Mesenchymal stem cell (in vitro differentiated cells and primary cell): Measurements from ENCODE around the gene ECT2L.
A peak's percentile ranks its signal among the peaks of the same experiment; 100 is the strongest.

Experiments used
- DNase-seq: peaks from one replicate; pipeline ENCODE4 v3.0.0-alpha.2; 2013
- H2AFZ ChIP-seq: one replicate; pipeline ENCODE4 v1.6.1; 2013; ENCODE audit warnings: low read depth, mild to moderate bottlenecking, control low read depth, inconsistent platforms, low read length, moderate library complexity
- H2AK5ac ChIP-seq: 2 replicates; pipeline ENCODE4 v1.6.1; 2013; ENCODE audit warnings: low read length, moderate library complexity, mild to moderate bottlenecking, inconsistent platforms; ENCODE audit not compliant: severe bottlenecking
- H2BK120ac ChIP-seq: one replicate; pipeline ENCODE4 v1.6.1; 2013; ENCODE audit warnings: low read depth, mild to moderate bottlenecking, inconsistent platforms, low read length, moderate library complexity
- H2BK12ac ChIP-seq, 2 experiments: one replicate each; pipeline ENCODE4 v1.6.1; 2013; ENCODE audit warnings: inconsistent platforms in 2 of 2, low read length in 2 of 2, mild to moderate bottlenecking in 2 of 2, moderate library complexity in 2 of 2, control low read depth in 1 of 2
- H2BK15ac ChIP-seq: one replicate; pipeline ENCODE4 v1.6.1; 2013; ENCODE audit warnings: mild to moderate bottlenecking, low read depth, inconsistent platforms; ENCODE audit not compliant: poor library complexity, severe bottlenecking
- H2BK5ac ChIP-seq: 2 replicates; pipeline ENCODE4 v1.6.1; 2013; ENCODE audit warnings: low read depth, mild to moderate bottlenecking, low read length, control low read depth, inconsistent platforms; ENCODE audit not compliant: poor library complexity, severe bottlenecking
- H3K14ac ChIP-seq, 2 experiments: one replicate each; pipeline ENCODE4 v1.6.1; 2013; ENCODE audit warnings: inconsistent platforms in 2 of 2, low read length in 2 of 2, control low read depth in 1 of 2, mild to moderate bottlenecking in 1 of 2, moderate library complexity in 1 of 2
- H3K18ac ChIP-seq, 2 experiments: one replicate each; pipeline ENCODE4 v1.6.1; 2013; ENCODE audit warnings: inconsistent platforms in 2 of 2, low read length in 2 of 2, control low read depth in 1 of 2, low read depth in 1 of 2, mild to moderate bottlenecking in 1 of 2
- H3K23ac ChIP-seq, 2 experiments: one replicate each; pipeline ENCODE4 v1.6.1; 2013; ENCODE audit warnings: inconsistent platforms in 2 of 2, low read length in 2 of 2, mild to moderate bottlenecking in 2 of 2, moderate library complexity in 2 of 2, control low read depth in 1 of 2
- H3K27ac ChIP-seq: 2 replicates; pipeline ENCODE4 v1.5.1; 2013; ENCODE audit warnings: mild to moderate bottlenecking, moderate library complexity, low read length, control low read depth, inconsistent platforms; ENCODE audit not compliant: poor library complexity, severe bottlenecking
- H3K27me3 ChIP-seq, 2 experiments: 2 replicates each; pipeline versions ENCODE4 v1.6.1 to v1.7.0; 2013; ENCODE audit warnings: low read length in 2 of 2, mild to moderate bottlenecking in 2 of 2, moderate library complexity in 2 of 2, control low read depth in 1 of 2, inconsistent platforms in 1 of 2; ENCODE audit not compliant: control insufficient read depth in 1 of 2, insufficient read depth in 1 of 2
- H3K36me3 ChIP-seq, 2 experiments: 2 replicates each; pipeline versions ENCODE4 v1.6.1 to v1.7.0; 2013; ENCODE audit warnings: low read length in 2 of 2, control low read depth in 1 of 2, inconsistent platforms in 1 of 2, low read depth in 1 of 2, mild to moderate bottlenecking in 1 of 2; ENCODE audit not compliant: insufficient read depth in 2 of 2, control insufficient read depth in 1 of 2
- H3K4ac ChIP-seq, 2 experiments: one replicate each; pipeline ENCODE4 v1.6.1; 2013; ENCODE audit warnings: inconsistent platforms in 2 of 2, low read length in 2 of 2, mild to moderate bottlenecking in 2 of 2, moderate library complexity in 2 of 2, control low read depth in 1 of 2, low read depth in 1 of 2
- H3K4me1 ChIP-seq: 2 replicates; pipeline ENCODE4 v1.6.1; 2013; ENCODE audit warnings: low read depth, low read length, control low read depth; ENCODE audit not compliant: control insufficient read depth, insufficient read depth
- H3K4me2 ChIP-seq: 2 replicates; pipeline ENCODE4 v1.6.1; 2013; ENCODE audit warnings: low read length, mild to moderate bottlenecking, inconsistent platforms; ENCODE audit not compliant: poor library complexity, severe bottlenecking
- H3K4me3 ChIP-seq, 2 experiments: 2 replicates each; pipeline versions ENCODE4 v1.5.1 to v1.7.0; 2013; ENCODE audit warnings: low read length in 2 of 2, mild to moderate bottlenecking in 2 of 2, control low read depth in 1 of 2, low read depth in 1 of 2; ENCODE audit not compliant: insufficient read depth in 1 of 2
- H3K79me1 ChIP-seq: replicated peaks from 2 replicates; pipeline ENCODE4 v1.6.1; 2013; ENCODE audit warnings: mild to moderate bottlenecking, control low read depth, low read length, inconsistent platforms; ENCODE audit not compliant: poor library complexity, severe bottlenecking
- H3K9ac ChIP-seq: 2 replicates; pipeline ENCODE4 v1.7.0; 2013; ENCODE audit warnings: mild to moderate bottlenecking, low read length, moderate library complexity
- H3K9me3 ChIP-seq: 2 replicates; pipeline ENCODE4 v1.7.0; 2013; ENCODE audit warnings: mild to moderate bottlenecking, low read length; ENCODE audit not compliant: control insufficient read depth
- H4K8ac ChIP-seq: one replicate; pipeline ENCODE4 v1.6.1; 2013; ENCODE audit warnings: inconsistent platforms, mild to moderate bottlenecking, low read length, moderate library complexity
- H4K91ac ChIP-seq: one replicate; pipeline ENCODE4 v1.6.1; 2013; ENCODE audit warnings: mild to moderate bottlenecking, low read length, inconsistent platforms
- WGBS: methylation state at CpG from one replicate; pipeline ENCODE4 v1.1.7; 2013; ENCODE audit warnings: mixed read lengths; 5-methylcytosine and 5-hydroxymethylcytosine counted together

Gene ECT2L

GRCh38 chr6:138806889-138807288 is 11.0 kb downstream of the ECT2L start:
- no peak overlapping the region for H3K18ac ChIP-seq
- H3K36me3 ChIP-seq: no peaks in the 10 kb centered on the region

GRCh38 chr6:138809677-138810076 is 13.8 kb downstream of the ECT2L start:
- no peak overlapping the region for H3K14ac ChIP-seq
- 86% methylated on average over 1 of the region's 3 CpGs for WGBS
- no peak overlapping the region for H3K18ac ChIP-seq
- H4K8ac ChIP-seq: no peak overlapping the region
- no peaks in the 10 kb centered on the region for H3K79me1 ChIP-seq
- H3K9me3 ChIP-seq: no peaks in the 10 kb centered on the region
- H3K27me3 ChIP-seq: no peaks in the 10 kb centered on the region
- no peak overlapping the region for H2BK5ac ChIP-seq
- H2BK15ac ChIP-seq: no peak overlapping the region
- H3K23ac ChIP-seq: no peak overlapping the region
- no peak overlapping the region for H3K4me3 ChIP-seq
- no peak overlapping the region for H4K91ac ChIP-seq
- DNase-seq: no peak
- no peak overlapping the region for H3K4ac ChIP-seq
- no peaks in the 10 kb centered on the region for H3K36me3 ChIP-seq
- H2BK12ac ChIP-seq: no peak overlapping the region
- no peak overlapping the region for H2AK5ac ChIP-seq
- no peaks in the 10 kb centered on the region for H3K4me1 ChIP-seq
- no peak overlapping the region for H2BK120ac ChIP-seq
- no peak overlapping the region for H2AFZ ChIP-seq
- H3K27ac ChIP-seq: no peak overlapping the region
- no peak overlapping the region for H3K9ac ChIP-seq
- no peak overlapping the region for H3K4me2 ChIP-seq

More at GRCh38 chr6:138806889-138807288, 11.0 kb downstream of the ECT2L start:
- Histone ChIP-seq H2AK5ac (no peak overlapping the region), H3K27ac (no peak overlapping the region), H3K4me1 (no peaks in the 10 kb centered on the region), H3K27me3 (no peaks in the 10 kb centered on the region), H2BK5ac (no peak overlapping the region), H2BK12ac (no peak overlapping the region), H2AFZ (no peak overlapping the region), H3K4ac (no peak overlapping the region), H3K23ac (no peak overlapping the region), H2BK15ac (no peak overlapping the region), H2BK120ac (no peak overlapping the region), H3K9me3 (no peaks in the 10 kb centered on the region), H3K79me1 (no peaks in the 10 kb centered on the region), H3K4me3 (no peak overlapping the region), H3K14ac (no peak overlapping the region), H4K8ac (no peak overlapping the region), H3K4me2 (no peak overlapping the region), H4K91ac (no peak overlapping the region), H3K9ac (no peak overlapping the region)
- DNase-seq: no peak
- WGBS: no CpG with 5 or more reads among the region's 1 CpG

GRCh38 chr6:138811866-138812265 is 16.0 kb downstream of the ECT2L start:
- no peak overlapping the region for H4K8ac ChIP-seq
- no peak overlapping the region for H3K18ac ChIP-seq
- H3K4me3 ChIP-seq: no peak overlapping the region
- no peak overlapping the region for H3K9ac ChIP-seq
- H2BK120ac ChIP-seq: no peak overlapping the region
- H3K9me3 ChIP-seq: no peaks in the 10 kb centered on the region
- no peaks in the 10 kb centered on the region for H3K36me3 ChIP-seq
- no peak overlapping the region for H3K27ac ChIP-seq
- H3K4ac ChIP-seq: no peak overlapping the region
- peak overlapping the region; percentile 18 for H2AFZ ChIP-seq
- H3K4me1 ChIP-seq: no peaks in the 10 kb centered on the region
- H2BK12ac ChIP-seq: no peak overlapping the region
- no peaks in the 10 kb centered on the region for H3K27me3 ChIP-seq
- H2BK15ac ChIP-seq: no peak overlapping the region
- DNase-seq: no peak
- no peak overlapping the region for H3K23ac ChIP-seq
- no peaks in the 10 kb centered on the region for H3K79me1 ChIP-seq
- H3K14ac ChIP-seq: no peak overlapping the region
- no peak overlapping the region for H2AK5ac ChIP-seq
- WGBS: 100% methylated on average over 2 of the region's 3 CpGs
- H3K4me2 ChIP-seq: no peak overlapping the region
- H2BK5ac ChIP-seq: no peak overlapping the region
- H4K91ac ChIP-seq: no peak overlapping the region

GRCh38 chr6:138814179-138814834 is 18.4 kb downstream of the ECT2L start:
- H3K23ac ChIP-seq: no peak overlapping the region
- no peak overlapping the region for H3K27ac ChIP-seq
- H2BK120ac ChIP-seq: no peak overlapping the region
- no peak overlapping the region for H3K4me2 ChIP-seq
- no peak overlapping the region for H2BK12ac ChIP-seq
- H3K4me3 ChIP-seq: no peak overlapping the region
- H3K27me3 ChIP-seq: no peaks in the 10 kb centered on the region
- H3K18ac ChIP-seq: no peak overlapping the region
- no peak overlapping the region for H2BK5ac ChIP-seq
- no peak overlapping the region for H2AFZ ChIP-seq
- no peak overlapping the region for H2BK15ac ChIP-seq
- no peaks in the 10 kb centered on the region for H3K9me3 ChIP-seq
- H4K8ac ChIP-seq: no peak overlapping the region
- H3K36me3 ChIP-seq: no peaks in the 10 kb centered on the region
- DNase-seq: no peak
- no peak overlapping the region for H2AK5ac ChIP-seq
- WGBS: 33% methylated on average over 1 of the region's 5 CpGs
- no peak overlapping the region for H4K91ac ChIP-seq
- peaks cover 5% of the 10 kb centered on the region for H3K4me1 ChIP-seq
- H3K9ac ChIP-seq: no peak overlapping the region
- no peaks in the 10 kb centered on the region for H3K79me1 ChIP-seq
- H3K4ac ChIP-seq: no peak overlapping the region
- no peak overlapping the region for H3K14ac ChIP-seq
